Measurements from ENCODE around the gene SSR1.

Gene SSR1

DNA sequence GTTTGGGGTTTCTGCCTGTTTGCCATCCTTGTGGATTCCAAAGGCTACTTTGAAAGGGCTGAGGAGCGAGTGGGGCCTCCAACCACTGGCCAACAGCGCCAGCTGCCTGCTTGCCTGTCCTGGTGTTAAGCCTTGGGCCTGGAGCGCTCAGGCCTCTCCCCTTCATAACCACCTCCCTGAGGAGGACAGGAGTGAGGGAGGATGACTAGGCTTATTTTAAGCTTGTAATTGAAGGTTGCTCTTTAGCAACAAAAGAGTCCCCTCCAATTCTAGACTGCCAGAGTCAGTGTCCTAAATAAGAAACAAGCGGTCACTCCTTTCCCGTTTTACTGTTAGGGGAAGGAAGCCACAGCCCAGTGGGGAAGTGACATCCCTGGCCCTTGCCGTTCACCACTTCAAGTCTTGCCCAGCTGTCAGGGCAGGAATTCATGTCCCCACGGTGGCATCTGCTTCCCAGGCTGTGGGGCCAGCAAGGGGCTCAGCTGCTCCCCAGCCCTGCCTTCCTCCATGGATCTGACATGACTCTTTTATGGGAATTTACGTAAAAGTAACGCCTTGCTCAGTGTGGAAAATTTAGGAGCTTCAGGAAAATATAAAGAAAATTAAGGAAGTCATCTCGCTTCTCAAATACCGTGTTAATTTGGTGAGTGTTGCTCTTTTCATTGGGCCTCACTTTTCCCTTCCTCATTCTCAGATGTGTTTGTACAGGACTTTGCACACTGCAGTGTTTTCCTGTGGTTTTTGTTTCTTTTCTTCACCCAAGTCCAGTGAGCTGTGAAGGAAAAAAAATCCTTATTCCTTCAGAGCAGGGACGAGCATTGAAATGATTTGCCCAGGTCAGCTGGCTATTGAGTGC lies 57.8 kb downstream of the SSR1 start:
- no peak for DNase-seq

DNA sequence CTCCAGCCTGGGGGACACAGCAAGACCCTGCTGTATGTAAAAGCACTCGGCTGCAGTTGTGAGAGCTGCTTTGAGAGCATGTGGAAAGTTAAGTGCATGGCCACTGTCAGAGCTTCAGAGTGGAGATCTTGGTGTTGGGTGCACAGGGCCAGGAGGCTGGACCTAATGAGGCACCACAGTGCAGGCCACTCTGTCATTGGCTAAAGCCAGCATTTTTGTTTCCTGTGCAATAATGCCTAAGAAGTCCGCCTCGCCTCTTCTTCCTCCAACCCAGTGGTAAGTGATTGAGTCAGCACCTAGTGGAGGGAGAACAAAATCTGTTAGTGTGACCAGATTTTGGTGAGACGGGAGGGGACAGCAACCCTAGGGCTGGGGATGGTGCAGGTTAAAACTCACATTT lies 60.6 kb downstream of the SSR1 start:
- no peak for DNase-seq

DNA sequence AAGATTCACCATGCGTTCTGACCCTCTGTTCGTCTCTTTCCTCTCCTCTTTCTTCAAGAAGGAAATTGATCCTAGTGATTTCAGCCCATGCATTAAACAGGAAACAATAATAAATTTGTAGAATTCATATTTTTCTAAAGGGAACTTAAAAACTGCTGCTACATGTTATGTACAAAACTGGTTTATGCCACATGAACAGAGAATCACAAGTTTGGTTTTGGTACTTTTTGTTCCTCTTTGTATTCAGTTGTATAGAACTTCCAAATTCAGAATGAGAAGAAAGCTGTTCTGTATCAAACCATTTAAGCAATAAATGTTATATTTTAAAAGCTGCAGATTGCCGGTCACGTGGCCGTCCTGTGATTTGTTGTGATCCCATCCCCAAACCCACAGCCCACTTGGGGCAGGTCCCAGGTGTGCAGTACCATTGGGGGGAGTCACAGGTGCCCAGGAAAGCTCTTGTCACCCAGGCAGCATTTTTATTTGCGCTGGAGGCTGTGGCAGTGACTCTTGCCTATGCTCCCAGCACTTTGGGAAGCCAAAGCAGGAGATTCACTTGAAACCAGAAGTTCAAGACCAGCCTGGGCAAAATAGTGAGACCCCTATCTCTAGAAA lies 61.2 kb downstream of the SSR1 start:
- no peak for DNase-seq

DNA sequence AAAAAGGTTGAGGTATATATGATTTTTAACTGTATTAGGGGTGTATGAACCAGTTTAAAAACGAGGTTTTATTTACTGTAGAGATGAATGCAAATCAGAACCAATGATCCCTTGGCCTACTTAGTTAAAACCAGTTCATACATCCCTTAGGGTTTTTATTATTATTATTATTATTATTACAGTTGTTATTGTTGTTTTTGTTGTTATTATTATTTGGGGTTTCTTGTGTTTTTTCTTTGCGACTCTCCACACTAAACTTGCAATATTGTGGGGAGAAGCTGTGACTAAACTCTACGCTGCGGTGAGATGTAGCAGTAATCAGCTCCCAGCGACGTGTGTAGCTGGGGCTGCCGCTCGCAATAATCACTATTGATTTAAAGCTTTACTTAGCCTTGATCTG lies 62.2 kb downstream of the SSR1 start:
- no peak for DNase-seq

DNA sequence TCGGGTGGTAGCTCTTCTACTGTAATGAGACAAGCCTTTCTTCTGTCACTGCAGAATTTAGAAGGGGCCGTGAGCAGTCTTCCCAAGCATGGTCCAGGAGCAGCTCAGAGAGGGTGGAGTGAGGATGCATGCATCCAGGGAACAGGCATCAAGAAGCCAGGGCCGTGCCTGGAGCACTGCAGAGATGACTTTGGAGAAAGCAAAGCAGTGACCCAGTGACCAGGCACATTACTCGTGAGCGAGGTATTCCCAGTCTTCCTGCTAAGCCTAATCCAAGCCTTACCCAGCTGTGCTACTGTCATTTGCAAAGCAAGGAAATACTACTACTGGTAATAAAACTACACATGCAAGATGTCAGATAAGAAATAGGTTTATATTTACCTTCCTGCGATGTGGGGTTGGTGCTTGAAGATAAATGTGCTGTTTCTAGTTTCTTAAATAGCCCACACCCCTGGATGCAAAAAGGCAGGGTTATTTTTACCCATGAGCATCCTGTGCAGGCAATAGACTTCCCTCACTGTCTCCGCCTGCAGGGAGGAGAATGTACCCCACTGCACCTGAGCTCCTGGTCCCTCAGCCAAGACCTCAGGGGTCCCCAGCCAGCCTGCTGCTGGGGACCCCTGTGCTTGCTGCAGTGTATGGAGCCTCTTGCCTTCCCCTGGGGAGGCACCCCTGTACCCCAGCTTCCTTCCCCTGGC lies 62.9 kb downstream of the SSR1 start:
- no peak for DNase-seq

DNA sequence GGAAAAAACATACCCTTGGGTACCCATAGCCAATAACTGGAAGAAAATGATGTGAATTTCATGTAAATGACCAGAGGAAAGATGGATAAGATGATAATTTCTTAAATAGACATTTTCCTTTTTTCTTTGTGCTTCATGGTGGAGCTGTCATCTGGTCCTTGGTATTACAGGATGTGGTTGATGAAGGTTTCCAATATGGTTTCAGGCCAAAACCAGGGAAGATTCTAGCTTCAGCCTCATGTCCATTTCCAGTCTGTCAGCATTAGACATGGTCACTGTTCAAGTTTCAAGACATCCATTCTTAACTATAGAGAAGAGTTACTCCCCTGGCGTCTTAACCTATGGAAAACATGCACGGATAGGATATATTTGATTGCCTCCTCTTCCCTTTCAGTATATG lies 63.6 kb downstream of the SSR1 start:
- no peak for DNase-seq

DNA sequence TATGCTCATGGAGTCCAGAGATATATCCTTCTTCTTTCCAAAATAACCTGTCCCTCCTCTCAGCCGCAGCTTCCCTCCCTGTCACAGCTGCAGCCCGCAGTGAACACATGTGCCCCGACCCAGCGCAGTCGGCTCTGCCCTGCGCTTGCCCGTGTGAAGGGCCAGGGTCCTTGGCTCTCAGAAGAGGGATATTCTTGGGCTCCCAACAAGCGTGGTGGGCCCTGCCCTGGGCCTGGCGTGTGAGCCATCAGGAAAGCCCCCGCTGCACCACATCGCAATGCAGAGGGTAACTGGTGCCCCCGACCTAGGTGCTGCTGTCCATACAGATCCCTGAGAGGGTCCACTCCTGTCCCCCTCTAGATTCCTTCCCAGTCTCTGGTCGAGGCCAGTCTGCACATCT lies 65.2 kb downstream of the SSR1 start:
- DNase-seq, result no peak

DNA sequence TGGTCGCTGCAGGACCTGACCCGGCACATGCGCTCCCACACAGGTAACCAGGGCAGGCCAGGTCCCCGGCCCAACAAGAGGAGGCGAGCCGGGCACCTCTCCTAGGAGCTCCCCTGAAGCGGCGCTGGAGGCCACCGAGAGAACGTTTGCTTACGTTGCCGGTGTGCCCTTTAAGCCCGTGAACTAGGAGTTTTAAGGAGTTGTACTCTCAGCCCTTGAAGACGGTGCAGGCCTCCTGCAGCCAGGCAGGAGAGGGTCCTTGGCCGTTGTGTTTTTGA lies 65.9 kb downstream of the SSR1 start:
- no peak for DNase-seq

DNA sequence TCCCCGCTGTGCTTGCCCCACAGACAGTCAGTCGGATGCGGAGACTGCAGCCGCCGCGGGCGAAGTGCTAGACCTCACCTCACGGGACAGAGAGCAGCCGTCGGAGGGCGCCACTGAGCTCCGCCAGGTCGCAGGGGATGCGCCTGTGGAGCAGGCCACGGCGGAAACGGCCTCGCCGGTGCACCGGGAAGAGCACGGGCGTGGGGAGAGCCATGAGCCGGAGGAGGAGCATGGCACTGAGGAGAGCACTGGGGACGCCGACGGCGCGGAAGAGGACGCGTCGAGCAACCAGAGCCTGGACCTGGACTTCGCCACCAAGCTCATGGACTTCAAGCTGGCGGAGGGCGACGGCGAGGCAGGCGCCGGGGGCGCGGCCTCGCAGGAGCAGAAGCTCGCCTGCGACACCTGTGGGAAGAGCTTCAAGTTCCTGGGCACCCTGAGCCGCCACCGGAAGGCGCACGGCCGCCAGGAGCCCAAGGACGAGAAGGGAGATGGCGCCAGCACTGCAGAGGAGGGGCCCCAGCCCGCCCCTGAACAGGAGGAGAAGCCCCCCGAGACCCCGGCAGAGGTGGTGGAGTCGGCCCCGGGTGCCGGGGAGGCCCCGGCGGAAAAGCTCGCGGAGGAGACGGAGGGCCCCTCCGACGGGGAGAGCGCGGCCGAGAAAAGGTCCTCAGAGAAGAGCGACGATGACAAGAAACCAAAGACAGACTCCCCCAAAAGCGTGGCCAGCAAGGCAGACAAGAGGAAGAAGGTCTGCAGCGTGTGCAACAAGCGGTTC lies 66.4 kb downstream of the SSR1 start:
- no peak for DNase-seq

DNA sequence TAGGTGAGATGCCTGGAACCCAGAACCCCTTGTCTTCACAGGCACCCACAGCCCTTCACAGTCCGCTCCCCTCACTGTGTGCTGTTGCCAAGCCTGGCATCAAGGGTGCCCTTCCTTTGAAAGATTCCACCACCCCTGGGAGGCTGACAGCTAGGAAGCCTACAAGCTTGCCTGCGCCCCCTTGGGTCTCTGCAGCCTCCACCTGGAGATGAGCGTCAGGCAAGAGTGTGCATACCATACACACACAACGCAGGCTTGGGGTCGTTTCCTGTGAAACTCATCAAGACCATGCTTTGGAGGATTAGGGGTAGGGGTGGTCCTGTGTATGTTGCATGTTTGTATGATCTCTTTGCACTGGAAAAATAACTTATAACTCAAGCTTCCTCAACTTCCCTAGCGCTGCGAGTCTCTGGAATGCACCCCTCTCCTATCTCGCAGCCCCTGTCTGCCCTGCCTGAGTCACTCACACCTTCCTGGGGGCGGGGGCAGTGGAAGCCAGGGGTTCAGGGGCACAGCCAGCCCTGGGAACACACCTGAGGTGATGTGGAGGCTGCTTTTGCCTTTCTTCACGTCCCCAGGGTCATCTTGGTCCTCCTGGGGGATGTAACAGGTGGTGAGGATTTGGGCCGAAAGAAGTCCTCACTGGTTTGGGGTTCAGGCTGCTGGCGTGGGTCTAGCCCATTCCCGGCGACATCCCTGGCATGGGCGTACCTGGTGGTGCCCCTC lies 67.2 kb downstream of the SSR1 start:
- no peak for DNase-seq

DNA sequence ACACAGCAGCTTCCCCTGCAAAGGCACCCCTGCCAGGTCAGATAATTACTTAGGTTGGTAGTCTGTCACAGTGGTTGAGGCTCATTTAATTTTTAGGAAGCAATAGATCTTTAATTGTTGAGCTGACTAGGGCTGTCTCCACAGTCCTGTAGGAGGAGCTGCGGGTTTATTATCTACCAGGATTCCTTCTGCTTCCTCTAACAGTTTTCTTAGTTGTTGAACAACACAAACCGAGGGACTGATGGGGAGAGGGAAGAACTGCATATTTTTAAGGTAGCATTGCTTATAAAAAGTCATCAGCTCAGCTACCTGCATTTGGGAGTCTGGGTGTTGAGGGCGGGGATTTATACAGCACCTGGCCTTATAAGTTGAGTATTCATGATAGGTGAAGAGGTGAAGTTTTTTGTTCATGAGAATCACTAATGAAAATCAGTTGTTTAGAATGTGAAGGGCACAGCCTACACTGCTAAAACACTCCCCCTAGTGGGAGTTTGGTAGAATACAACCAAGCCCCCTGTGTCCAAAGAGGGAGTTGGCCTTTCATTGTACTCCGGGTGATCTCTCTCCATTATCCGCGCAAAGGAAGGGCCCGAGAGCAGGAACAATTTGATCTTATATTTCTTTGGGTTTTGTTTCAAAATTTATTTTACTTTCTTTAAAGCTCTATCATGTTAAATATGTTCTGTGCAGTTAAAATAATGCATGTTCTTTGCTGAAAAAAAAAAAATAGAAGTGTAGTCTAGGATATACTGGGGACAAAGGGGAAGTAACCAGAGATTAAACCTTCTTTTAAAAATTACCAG lies 69.6 kb downstream of the SSR1 start:
- DNase-seq, result no peak

DNA sequence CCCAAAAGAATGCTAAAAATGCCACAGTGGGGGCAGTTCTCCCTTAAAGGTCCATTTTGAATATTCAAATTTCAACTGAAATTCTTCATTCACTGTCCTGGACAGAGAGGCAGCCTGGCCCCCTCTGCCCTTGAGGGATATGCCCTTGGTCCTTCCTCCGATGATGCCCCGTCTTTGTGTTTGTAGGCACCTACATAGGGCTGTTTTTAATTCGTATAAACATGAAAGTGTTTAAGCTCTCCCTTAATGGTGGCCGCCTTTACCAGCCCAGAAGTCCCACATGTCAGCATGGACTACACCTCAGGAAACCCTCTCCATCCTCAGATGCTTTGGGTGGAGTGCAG lies 70.2 kb downstream of the SSR1 start:
- DNase-seq, result no peak

DNA sequence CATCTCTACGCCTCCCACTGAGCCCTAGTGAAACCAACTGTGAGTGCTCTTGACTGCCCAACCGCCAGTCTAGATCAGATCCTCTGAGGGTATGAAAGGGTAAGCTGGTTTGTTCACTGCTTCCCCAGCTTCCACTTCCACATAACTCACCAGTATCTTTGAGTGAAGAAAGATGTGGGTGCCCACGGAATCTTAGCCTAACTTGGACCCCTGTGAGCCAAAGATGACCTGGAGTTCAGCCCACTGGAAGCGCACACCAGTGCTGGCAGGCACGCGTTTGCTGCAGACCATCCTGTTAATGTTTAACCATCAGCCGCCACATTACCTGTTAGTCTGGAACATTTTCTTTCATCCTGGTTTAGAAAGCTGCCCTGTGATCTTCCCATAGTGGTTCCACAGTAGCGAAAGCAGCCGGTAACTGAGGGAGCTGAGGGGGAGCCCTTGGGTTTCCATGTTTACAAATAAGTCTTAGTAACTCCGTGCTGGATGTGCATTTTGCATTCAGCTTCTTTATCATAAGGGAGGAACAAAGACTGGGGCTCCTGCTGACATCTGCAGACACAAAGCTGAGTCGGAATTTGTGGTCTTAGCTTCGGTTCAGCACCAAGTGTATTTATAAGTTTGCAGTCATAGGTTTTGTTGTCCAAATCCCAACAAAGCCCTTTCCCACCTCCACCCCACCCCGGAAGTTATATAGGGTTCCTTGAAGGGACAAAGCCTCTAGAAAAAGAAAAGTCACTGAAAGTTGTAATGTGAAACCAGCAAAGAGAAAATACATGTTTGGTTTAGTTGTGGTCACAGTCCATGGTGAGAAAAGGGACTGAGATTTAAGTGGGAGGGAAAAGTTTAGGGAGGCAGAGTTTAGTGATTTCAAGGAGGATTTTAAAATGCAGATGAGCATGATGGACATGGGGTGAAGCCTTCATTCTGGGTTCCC lies 71.0 kb downstream of the SSR1 start:
- no peak for DNase-seq

DNA sequence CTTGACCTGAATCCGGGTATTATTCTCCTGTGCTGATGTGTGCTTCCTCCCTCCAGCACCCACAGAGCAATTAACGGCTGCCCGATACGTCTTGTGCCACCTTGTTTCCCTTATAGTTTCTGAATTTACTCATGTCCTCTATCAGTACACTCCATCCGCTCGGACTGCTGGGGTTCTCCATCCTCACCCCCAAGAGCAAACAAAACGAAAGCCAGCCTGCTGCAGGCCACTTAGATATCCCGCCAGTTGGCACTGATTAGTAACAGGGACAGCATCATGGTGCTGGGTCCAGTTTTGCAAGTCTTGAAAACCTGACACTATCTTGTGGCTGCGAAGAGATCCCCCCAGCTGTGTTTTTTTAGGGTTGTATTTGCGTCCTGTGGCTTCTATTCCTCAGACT lies 71.8 kb downstream of the SSR1 start:
- no peak for DNase-seq

DNA sequence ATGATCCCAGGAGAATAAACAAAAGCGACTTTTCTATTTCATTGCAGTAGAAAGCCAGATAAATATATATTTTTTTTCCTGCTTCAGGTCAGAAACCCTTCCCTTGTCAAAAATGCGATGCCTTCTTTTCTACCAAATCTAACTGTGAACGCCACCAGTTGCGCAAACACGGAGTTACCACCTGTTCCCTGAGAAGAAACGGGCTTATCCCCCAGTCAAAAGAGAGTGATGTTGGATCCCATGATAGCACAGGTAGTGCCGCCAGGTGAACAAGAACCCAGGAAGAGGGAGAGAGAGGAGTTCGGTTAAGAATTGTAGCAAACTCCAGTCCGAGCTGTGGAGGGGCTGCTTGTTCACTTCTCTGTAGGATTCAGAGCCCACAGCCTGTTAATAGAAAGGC lies 72.6 kb downstream of the SSR1 start:
- no peak for DNase-seq

DNA sequence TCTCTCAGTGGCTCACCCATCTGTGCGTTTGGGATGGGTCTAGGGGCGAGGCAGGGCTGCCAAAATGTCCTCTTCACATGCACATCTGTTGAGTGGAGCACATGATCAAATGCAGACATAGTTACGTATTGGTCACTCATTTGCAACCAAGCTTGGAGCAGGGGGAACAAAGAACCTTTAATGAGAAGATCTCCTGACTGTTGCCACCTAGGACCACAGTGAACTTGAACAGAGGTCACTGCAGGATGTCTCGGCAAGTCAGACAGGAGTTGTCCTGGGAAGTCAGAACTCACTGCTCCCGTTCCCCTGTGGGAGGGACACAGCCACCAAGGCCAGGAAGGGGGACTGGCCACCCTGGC lies 73.4 kb downstream of the SSR1 start:
- no peak for DNase-seq

DNA sequence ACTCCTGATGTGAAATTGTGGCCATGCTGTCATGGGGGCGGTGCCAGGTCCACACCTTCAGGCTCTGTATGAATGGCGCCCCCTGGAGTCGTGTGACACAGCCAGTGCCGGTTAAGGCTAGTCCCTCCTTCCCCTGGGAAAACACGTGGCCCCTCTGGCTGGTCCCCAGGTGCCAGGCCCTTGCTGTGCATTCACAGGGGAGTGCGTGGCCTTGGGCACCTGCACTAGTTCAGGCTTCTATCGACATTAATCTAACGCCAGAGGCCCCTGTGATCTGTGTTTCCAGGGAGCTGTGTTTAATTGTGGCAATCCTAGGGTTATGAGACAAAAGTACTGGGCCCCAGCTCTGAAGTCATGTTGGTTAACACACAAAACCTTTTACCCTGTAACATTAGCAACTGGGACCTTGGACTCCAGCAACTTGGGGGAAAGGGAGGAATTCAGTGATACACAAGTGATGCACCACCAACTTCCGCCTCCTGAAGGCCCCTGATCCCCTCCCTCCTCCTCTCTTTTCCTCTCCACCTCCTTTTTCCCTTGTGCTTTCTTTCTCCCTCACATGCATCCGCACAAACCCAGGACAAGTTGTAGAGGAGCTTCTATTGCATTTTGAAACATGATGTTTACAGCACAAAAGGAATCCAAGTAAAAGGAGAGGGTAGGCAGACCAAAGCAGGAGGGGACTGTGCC lies 74.0 kb downstream of the SSR1 start:
- DNase-seq, result peak; percentile 7

DNA sequence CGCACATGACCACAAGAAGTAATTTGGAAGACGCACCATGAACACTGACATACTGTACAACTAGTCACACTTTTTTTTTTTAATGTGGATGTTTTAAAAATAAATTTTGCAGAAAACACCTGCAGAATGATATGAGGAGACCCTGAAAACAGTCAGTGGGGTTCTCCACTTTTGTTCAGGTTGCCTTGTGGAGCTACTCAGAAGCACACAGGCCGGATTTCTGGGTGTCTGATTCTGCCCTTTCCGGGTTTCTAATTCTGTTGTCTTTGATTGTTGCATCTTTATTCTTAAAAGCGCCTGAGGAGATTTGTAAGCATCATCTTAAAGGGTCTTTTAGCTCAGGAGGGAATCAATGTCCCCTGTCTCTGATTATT lies 74.5 kb downstream of the SSR1 start:
- DNase-seq, result no peak

DNA sequence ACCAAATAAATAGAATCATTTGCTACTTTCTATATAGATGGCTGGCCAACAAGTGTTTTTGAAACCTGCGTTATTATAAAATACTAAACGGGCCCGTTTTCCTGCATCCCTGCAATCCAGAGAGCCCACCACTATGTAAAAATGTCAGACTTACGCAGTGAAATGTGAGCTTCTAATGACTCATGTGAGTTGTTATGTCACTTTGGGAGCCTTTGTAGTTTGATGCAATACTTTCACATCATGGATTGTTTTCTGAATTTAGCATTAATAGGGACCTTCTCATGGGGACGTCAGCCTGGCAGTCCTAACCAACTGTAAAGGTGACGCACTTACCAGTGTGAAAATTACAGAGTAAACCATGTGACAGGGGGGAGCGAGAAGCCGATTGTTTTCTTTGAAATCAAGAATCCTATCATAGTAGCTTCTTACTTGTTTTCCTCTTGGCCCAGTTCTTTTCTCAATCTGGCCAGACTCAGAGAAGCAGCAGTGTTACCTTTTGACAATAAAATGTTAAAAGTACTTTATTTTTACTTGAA lies 75.3 kb downstream of the SSR1 start:
- no peak for DNase-seq

All from NCI-H1417 treated with DMSO at 0.1 percent for 48 hours (cell line).